HFFc6 (cell line): ENCODE results near the gene MBD3L3. TPM values are rescaled to one million over a fixed set of nuclear protein-coding genes. Genes with fewer than 3 reads are reported as not detected.
A peak's percentile ranks its signal among the peaks of the same experiment; 100 is the strongest.

Experiments
- DNase-seq: peaks from one replicate; pipeline ENCODE4 v3.0.0-alpha.2; 2018
- H3K27ac Mint-ChIP-seq: 2 replicates; pipeline ENCODE4 v1.8.0; 2020; ENCODE audit warnings: mild to moderate bottlenecking, mixed read lengths
- H3K27me3 Mint-ChIP-seq: 2 replicates; pipeline ENCODE4 v1.8.0; 2021; ENCODE audit warnings: mild to moderate bottlenecking, moderate library complexity, mixed read lengths; ENCODE audit not compliant: insufficient read depth
- H3K36me3 Mint-ChIP-seq: 2 replicates; pipeline ENCODE4 v1.8.0; 2021; ENCODE audit warnings: low read depth, mixed read lengths
- H3K4me1 Mint-ChIP-seq: 2 replicates; pipeline ENCODE4 v1.8.0; 2020; ENCODE audit warnings: low read depth, mixed read lengths
- H3K4me3 Mint-ChIP-seq: 2 replicates; pipeline ENCODE4 v1.8.0; 2020; ENCODE audit warnings: mild to moderate bottlenecking, moderate library complexity, mixed read lengths
- H3K9me3 Mint-ChIP-seq: 2 replicates; pipeline ENCODE4 v1.8.0; 2020; ENCODE audit warnings: mild to moderate bottlenecking, mixed read lengths
- CTCF ChIP-seq: fragments of 200-600 bp; sonication (generic); IDR thresholded peaks from 2 replicates; pipeline ENCODE4 v1.5.0; 2021; ENCODE audit warnings: antibody characterized with exemption, mild to moderate bottlenecking
- total RNA-seq, 6 experiments: library from RNA; stranded (reverse); fragmentation: NEBNext Ultra II Directional; extraction: Animal tissue kit (Norgen Biotek cat#: 25700); gene quantifications; 2 replicates in 1 of 6; 3 replicates in 5 of 6; pipeline ENCODE4 v1.2.3, GENCODE V29; 2021

MBD3L3 gene
- total RNA-seq, 6 experiments from 2014 or later = not detected

- DNase-seq = no peak
- Mint-ChIP-seq H3K4me1 (no peaks in the 10 kb centered on the region), H3K27ac (no peak overlapping the region), H3K9me3 (peaks cover 70% of the 10 kb centered on the region), H3K27me3 (peaks cover 3% of the 10 kb centered on the region; the same call in 1 of the 2 replicates), H3K4me3 (no peak overlapping the region), H3K36me3 (peaks cover 85% of the 10 kb centered on the region)
- no peak for TF ChIP-seq CTCF
Measured at GRCh38 chr19:7076151-7076550, 17.7 kb upstream of the MBD3L3 start.

GRCh38 chr19:7074705-7075282 is 16.3 kb upstream of the MBD3L3 start:
- Mint-ChIP-seq H3K4me1 (no peaks in the 10 kb centered on the region), H3K9me3 (peaks cover 57% of the 10 kb centered on the region), H3K27ac (no peak overlapping the region), H3K36me3 (peaks cover 72% of the 10 kb centered on the region), H3K4me3 (no peak overlapping the region), H3K27me3 (peaks cover 3% of the 10 kb centered on the region; the same call in 1 of the 2 replicates)
- no peak for TF ChIP-seq CTCF
- no peak for DNase-seq

- DNase-seq = no peak
- H3K36me3 Mint-ChIP-seq = peaks cover 49% of the 10 kb centered on the region
- peaks cover 34% of the 10 kb centered on the region for H3K9me3 Mint-ChIP-seq
- no peak overlapping the region; the same call in 1 of the 2 replicates for H3K27ac Mint-ChIP-seq
- H3K4me1 Mint-ChIP-seq = peaks cover 17% of the 10 kb centered on the region
- H3K27me3 Mint-ChIP-seq = peaks cover 4% of the 10 kb centered on the region
- no peak for TF ChIP-seq CTCF
- H3K4me3 Mint-ChIP-seq = peak overlapping the region; percentile 64
Measured at GRCh38 chr19:7072541-7072940, 14.1 kb upstream of the MBD3L3 start.

- Mint-ChIP-seq H3K36me3 (peaks cover 22% of the 10 kb centered on the region), H3K4me1 (peaks cover 20% of the 10 kb centered on the region), H3K4me3 (peak overlapping the region; percentile 96), H3K27ac (peak overlapping the region; percentile 92), H3K27me3 (peaks cover 4% of the 10 kb centered on the region), H3K9me3 (peaks cover 12% of the 10 kb centered on the region)
- no peak for TF ChIP-seq CTCF
- DNase-seq = peak; percentile 4
Measured at GRCh38 chr19:7069904-7070226, 11.4 kb upstream of the MBD3L3 start.

- no peak for TF ChIP-seq CTCF
- Mint-ChIP-seq H3K27ac (peak within 1 kb of the TSS; percentile 92), H3K4me3 (peak within 1 kb of the TSS; percentile 96), H3K9me3 (peaks cover 9% of the 10 kb centered on the region), H3K27me3 (peaks cover 4% of the 10 kb centered on the region), H3K36me3 (peaks cover 17% of the 10 kb centered on the region), H3K4me1 (peaks cover 20% of the 10 kb centered on the region)
- DNase-seq = peak; percentile 96
Measured at GRCh38 chr19:7069042-7069903, 10.8 kb upstream of the MBD3L3 start, which contains the start of gene ZNF557. Gene ZNF557 (plus strand): TSS chr19:7069703. CDS start chr19:7075075, 5,372 bp downstream.
